Measurements from ENCODE around the gene NBPF3. TPM values are rescaled to one million over a fixed set of nuclear protein-coding genes. Genes with fewer than 3 reads are reported as not detected.

The NBPF3 gene, protein sequence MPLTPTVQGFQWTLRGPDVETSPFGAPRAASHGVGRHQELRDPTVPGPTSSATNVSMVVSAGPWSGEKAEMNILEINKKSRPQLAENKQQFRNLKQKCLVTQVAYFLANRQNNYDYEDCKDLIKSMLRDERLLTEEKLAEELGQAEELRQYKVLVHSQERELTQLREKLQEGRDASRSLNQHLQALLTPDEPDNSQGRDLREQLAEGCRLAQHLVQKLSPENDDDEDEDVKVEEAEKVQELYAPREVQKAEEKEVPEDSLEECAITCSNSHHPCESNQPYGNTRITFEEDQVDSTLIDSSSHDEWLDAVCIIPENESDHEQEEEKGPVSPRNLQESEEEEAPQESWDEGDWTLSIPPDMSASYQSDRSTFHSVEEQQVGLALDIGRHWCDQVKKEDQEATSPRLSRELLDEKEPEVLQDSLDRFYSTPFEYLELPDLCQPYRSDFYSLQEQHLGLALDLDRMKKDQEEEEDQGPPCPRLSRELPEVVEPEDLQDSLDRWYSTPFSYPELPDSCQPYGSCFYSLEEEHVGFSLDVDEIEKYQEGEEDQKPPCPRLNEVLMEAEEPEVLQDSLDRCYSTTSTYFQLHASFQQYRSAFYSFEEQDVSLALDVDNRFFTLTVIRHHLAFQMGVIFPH
- 15.0 to 18.5 TPM (median 16.3 TPM) in 3 replicates for total RNA-seq
- long read RNA-seq, full-length matches to known transcripts, result 6 of 36 reads
- long read RNA-seq, partial matches to known transcripts, result 2 of 36 reads
- long read RNA-seq, other reads (novel, unspliced or antisense), result 28 of 36 reads

DNA sequence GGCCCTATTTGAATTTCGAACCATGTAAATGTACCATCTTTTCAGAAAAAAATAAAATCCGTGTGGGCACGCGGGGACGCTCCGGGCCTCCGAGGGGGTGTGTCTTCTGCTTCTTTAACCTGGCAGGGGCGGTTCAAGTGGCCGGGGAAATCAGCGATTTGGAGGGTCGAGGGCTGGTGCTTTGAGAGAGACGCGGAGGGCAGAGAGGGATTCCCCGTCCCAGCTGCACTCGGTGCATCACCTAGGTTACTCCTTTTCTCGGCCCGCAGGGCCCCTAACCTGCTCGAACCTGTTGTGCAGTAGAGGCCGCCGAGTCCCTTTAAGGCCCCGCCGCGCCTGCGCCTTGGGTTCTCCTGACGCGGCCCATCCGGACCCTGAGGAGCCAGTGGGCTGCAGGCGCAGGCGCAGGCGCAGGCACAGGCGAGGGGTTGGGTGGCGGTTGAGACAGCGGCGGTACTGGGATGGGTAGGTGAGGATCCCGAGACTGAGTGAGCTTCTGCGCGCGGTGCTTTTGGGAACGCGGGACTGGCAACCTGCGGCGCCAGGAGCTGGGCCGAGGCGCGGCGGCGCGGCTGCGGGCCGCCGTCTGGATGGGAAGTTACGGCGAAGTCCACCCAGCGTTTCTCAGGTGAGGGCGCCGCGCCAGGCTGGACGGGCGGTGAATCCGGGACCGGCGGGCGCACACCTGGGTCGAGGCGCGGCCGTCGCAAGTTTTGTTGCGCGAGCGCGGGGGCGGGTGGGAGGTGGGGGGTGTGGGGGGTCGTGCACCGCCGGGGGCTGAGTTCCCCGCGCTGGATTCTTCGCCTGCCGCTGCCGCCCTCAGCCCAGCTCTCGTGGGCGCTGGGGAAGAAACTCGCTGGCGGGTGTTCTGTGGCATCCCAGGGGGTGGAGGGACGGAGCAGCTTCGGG lies at the start of gene NBPF3:
Gene NBPF3, plus strand, starts transcription at position 417 of the 909 bp plus-strand sequence. CDS start 4,950 bp downstream, outside the sequence.
- Mint-ChIP-seq H3K27ac (ENCODE audit: unreplicated experiment) (peak within 1 kb of the TSS; percentile 92), H3K9me3 (ENCODE audit: low read depth) (no peaks in the 10 kb centered on the region), H3K4me1 (ENCODE audit: low read depth) (peaks cover 25% of the 10 kb centered on the region), H3K4me3 (ENCODE audit: unreplicated experiment) (peak within 1 kb of the TSS; percentile 93), H3K36me3 (ENCODE audit: low read depth) (no peaks in the 10 kb centered on the region), H3K27me3 (ENCODE audit: low read depth) (no peaks in the 10 kb centered on the region)
- TF ChIP-seq, protein P1, sequence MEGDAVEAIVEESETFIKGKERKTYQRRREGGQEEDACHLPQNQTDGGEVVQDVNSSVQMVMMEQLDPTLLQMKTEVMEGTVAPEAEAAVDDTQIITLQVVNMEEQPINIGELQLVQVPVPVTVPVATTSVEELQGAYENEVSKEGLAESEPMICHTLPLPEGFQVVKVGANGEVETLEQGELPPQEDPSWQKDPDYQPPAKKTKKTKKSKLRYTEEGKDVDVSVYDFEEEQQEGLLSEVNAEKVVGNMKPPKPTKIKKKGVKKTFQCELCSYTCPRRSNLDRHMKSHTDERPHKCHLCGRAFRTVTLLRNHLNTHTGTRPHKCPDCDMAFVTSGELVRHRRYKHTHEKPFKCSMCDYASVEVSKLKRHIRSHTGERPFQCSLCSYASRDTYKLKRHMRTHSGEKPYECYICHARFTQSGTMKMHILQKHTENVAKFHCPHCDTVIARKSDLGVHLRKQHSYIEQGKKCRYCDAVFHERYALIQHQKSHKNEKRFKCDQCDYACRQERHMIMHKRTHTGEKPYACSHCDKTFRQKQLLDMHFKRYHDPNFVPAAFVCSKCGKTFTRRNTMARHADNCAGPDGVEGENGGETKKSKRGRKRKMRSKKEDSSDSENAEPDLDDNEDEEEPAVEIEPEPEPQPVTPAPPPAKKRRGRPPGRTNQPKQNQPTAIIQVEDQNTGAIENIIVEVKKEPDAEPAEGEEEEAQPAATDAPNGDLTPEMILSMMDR (IDR thresholded peaks at IDR 0.05), result no peak
- peak; percentile 98 for DNase-seq (ENCODE audit: low spot score)

DNA sequence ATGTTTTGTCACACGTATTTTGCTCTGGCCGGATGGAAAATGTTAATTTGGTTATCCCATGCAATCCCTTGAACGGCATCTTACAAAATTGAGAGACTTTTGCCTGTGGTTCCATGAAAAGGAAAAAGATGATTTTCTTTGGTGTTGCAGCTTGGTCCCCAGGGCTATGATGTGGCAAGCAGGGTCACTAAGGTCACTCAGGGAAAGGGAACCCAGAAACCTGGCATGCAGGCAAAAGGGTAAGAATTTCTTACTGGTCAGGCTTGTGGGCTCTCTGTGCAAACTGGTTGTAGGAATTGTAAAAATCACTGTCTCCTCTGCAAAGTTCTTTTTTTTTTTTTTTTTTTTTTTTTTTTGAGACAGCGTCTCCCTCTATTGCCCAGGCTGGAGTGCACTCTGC lies 48.4 kb upstream of the NBPF3 start:
- Mint-ChIP-seq H3K27me3 (ENCODE audit: low read depth) (peaks cover 7% of the 10 kb centered on the region), H3K36me3 (ENCODE audit: low read depth) (no peaks in the 10 kb centered on the region), H3K4me3 (ENCODE audit: unreplicated experiment) (no peak overlapping the region), H3K27ac (ENCODE audit: unreplicated experiment) (no peak overlapping the region), H3K4me1 (ENCODE audit: low read depth) (no peaks in the 10 kb centered on the region), H3K9me3 (ENCODE audit: low read depth) (no peaks in the 10 kb centered on the region)
- TF ChIP-seq, protein P1 (IDR thresholded peaks at IDR 0.05), result no peak
- DNase-seq (ENCODE audit: low spot score), result no peak

DNA sequence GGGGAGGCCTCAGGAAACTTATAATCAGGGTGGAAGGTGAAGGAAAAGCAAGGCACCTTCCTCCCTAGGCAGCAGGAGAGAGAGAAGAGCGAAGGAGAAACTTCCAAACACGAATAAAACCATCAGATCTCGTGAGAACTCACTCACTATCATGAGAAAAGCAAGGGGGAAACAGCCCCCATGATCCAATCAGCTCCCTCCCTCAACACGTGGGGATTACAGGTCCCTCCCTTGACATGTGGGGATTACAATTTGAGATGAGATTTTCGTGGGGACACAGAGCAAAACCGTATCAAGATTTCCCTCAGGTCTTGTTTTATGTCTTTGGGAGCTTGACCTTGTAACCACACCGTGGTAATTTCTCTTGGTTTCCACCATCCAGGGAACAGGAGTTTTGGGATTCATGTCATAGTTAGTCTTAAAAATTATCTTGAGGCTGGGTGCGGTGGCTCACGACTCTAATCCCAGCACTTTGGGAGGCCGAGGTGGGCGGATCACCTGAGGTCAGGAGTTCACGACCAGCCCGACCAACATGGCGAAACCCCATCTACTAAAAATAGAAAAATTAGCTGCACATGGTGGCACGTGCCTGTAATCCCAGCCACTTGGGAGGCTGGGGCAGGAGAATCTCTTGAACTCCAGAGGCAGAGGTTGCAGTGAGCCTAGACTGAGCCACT lies 47.2 kb upstream of the NBPF3 start:
- H3K27ac Mint-ChIP-seq (ENCODE audit: unreplicated experiment), result no peak overlapping the region
- no peaks in the 10 kb centered on the region for H3K36me3 Mint-ChIP-seq (ENCODE audit: low read depth)
- peaks cover 8% of the 10 kb centered on the region for H3K27me3 Mint-ChIP-seq (ENCODE audit: low read depth)
- H3K4me1 Mint-ChIP-seq (ENCODE audit: low read depth), result no peaks in the 10 kb centered on the region
- no peaks in the 10 kb centered on the region for H3K9me3 Mint-ChIP-seq (ENCODE audit: low read depth)
- TF ChIP-seq, protein P1 (IDR thresholded peaks at IDR 0.05), result no peak
- no peak for DNase-seq (ENCODE audit: low spot score)
- H3K4me3 Mint-ChIP-seq (ENCODE audit: unreplicated experiment), result no peak overlapping the region

DNA sequence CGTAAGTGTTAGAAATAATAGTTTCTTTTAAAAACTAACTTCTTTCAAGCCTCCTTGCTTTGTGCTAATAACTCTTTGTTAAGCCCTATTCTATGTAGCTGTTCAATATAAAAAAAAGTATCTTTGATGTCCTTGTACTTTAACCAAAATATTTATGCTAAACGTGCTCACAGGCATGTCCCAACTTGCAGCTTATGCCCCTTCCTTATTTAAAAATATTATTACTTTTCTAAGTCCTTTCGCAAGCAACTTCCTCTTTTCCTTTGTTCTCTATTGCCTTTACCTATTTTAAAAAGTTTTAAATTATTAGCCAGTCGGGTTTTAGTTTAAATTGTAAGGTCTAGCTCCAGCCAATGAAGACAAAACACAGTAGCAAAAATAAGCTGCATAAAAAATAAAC lies 43.4 kb upstream of the NBPF3 start:
- no peaks in the 10 kb centered on the region for H3K9me3 Mint-ChIP-seq (ENCODE audit: low read depth)
- H3K27ac Mint-ChIP-seq (ENCODE audit: unreplicated experiment), result no peak overlapping the region
- no peak for DNase-seq (ENCODE audit: low spot score)
- TF ChIP-seq, protein P1 (IDR thresholded peaks at IDR 0.05), result no peak
- H3K36me3 Mint-ChIP-seq (ENCODE audit: low read depth), result peaks cover 2% of the 10 kb centered on the region
- H3K4me3 Mint-ChIP-seq (ENCODE audit: unreplicated experiment), result no peak overlapping the region
- peaks cover 23% of the 10 kb centered on the region for H3K27me3 Mint-ChIP-seq (ENCODE audit: low read depth)
- H3K4me1 Mint-ChIP-seq (ENCODE audit: low read depth), result no peaks in the 10 kb centered on the region
